B cell (primary cell): ENCODE results near the gene C7.

ENCODE experiments used
- EZH2 ChIP-seq: IDR thresholded peaks from 2 replicates; pipeline ENCODE4 v1.6.1; 2012; ENCODE audit warnings: borderline replicate concordance, low read depth, mild to moderate bottlenecking, moderate library complexity, low read length; ENCODE audit not compliant: insufficient read depth, poor library complexity, severe bottlenecking
- TF ChIP-seq, protein P1 (sequence below): fragments of 200-600 bp; IDR thresholded peaks from one replicate; pipeline ENCODE4 v1.8.0; 2022; ENCODE audit warnings: antibody characterized with exemption, mild to moderate bottlenecking

DNA sequence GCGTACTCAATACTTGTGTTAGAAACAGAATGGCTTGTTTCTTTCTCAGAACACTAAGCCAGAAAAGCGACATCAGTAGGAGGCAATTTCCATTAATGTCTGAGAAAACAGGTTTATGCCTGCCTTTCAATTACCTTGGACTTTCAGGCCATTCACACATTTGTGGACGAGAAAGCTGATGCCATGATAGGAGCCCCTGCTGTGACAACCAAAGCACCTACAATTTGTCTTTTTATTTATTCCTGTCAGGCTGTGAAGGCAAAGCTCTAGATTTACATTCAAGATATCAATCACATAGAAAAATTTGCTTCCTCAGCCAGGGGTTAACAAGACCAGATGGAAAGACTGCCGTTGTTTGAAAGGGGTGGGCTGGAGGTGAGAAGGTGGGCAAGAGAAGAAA lies 76.2 kb downstream of the C7 start:
- TF ChIP-seq, protein P1, sequence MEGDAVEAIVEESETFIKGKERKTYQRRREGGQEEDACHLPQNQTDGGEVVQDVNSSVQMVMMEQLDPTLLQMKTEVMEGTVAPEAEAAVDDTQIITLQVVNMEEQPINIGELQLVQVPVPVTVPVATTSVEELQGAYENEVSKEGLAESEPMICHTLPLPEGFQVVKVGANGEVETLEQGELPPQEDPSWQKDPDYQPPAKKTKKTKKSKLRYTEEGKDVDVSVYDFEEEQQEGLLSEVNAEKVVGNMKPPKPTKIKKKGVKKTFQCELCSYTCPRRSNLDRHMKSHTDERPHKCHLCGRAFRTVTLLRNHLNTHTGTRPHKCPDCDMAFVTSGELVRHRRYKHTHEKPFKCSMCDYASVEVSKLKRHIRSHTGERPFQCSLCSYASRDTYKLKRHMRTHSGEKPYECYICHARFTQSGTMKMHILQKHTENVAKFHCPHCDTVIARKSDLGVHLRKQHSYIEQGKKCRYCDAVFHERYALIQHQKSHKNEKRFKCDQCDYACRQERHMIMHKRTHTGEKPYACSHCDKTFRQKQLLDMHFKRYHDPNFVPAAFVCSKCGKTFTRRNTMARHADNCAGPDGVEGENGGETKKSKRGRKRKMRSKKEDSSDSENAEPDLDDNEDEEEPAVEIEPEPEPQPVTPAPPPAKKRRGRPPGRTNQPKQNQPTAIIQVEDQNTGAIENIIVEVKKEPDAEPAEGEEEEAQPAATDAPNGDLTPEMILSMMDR, result no peak
- TF ChIP-seq EZH2, result no peak
